GM18519 (cell line): ENCODE data around the gene NBL1.
A peak's percentile ranks its signal among the peaks of the same experiment; 100 is the strongest.

Source experiments
- ATAC-seq: cut with Tn5 transposase; IDR thresholded peaks from one replicate; pipeline ENCODE4 v1.9.1; 2021; ENCODE audit warnings: mild to moderate bottlenecking, moderate library complexity; ENCODE audit not compliant: unreplicated experiment, low FRiP score

Gene NBL1

GRCh38 chr1:19643602-19644394 lies at the start of gene NBL1:
Gene NBL1, plus strand, starts transcription at chr1:19644311. Its CDS starts 10,720 bp downstream, at chr1:19655031.
- ATAC-seq: no peak

GRCh38 chr1:19596065-19596713 lies 47.9 kb upstream of the NBL1 start:
- ATAC-seq: no peak

- ATAC-seq: peak; percentile 68
These were observed 47.2 kb upstream of the NBL1 start for GRCh38 chr1:19596714-19597495.

- ATAC-seq: no peak
These were observed 46.4 kb upstream of the NBL1 start for GRCh38 chr1:19597496-19598309.

- ATAC-seq: no peak
These were observed 44.3 kb upstream of the NBL1 start for GRCh38 chr1:19599810-19600209.

- ATAC-seq: no peak
These were observed 41.6 kb upstream of the NBL1 start for GRCh38 chr1:19602486-19602885.

GRCh38 chr1:19605967-19606366 lies 38.1 kb upstream of the NBL1 start:
- ATAC-seq: no peak

GRCh38 chr1:19606817-19607642 lies 37.1 kb upstream of the NBL1 start:
- no peak for ATAC-seq

- no peak for ATAC-seq
These were observed 35.9 kb upstream of the NBL1 start for GRCh38 chr1:19608232-19608631.

GRCh38 chr1:19610282-19610981 lies 33.7 kb upstream of the NBL1 start:
- no peak for ATAC-seq

GRCh38 chr1:19612530-19612929 lies 31.6 kb upstream of the NBL1 start:
- no peak for ATAC-seq

- ATAC-seq: no peak
These were observed 30.9 kb upstream of the NBL1 start for GRCh38 chr1:19613171-19613703.

- no peak for ATAC-seq
These were observed 28.7 kb upstream of the NBL1 start for GRCh38 chr1:19615438-19615837.

- no peak for ATAC-seq
These were observed 27.6 kb upstream of the NBL1 start for GRCh38 chr1:19616489-19616888.

GRCh38 chr1:19617376-19617775 lies 26.7 kb upstream of the NBL1 start:
- no peak for ATAC-seq

- ATAC-seq: no peak
These were observed 25.7 kb upstream of the NBL1 start for GRCh38 chr1:19618428-19618827.

GRCh38 chr1:19619697-19620384 lies 24.3 kb upstream of the NBL1 start:
- ATAC-seq: no peak

- ATAC-seq: no peak
These were observed 23.3 kb upstream of the NBL1 start for GRCh38 chr1:19620786-19621185.
